Esophagus squamous epithelium (tissue), 4 donors: ENCODE results near the gene UBR2.

ENCODE experiments used
- POLR2A ChIP-seq, 4 donors: fragments of 450-650 bp; IDR thresholded peaks; one replicate each; pipeline ENCODE4 v1.6.1; 2017; ENCODE audit warnings: antibody characterized with exemption in 4 of 4, mild to moderate bottlenecking in 4 of 4, moderate library complexity in 3 of 4
- TF ChIP-seq, protein P1 (sequence below), 6 experiments: fragments of 450-650 bp in 4 of 6; fragments of 200-600 bp in 2 of 6; sonication (generic) in 2 of 6; IDR thresholded peaks; one replicate each; pipeline ENCODE4 v1.5.1; 2016 to 2019; ENCODE audit warnings: antibody characterized with exemption in 6 of 6, mild to moderate bottlenecking in 4 of 6, moderate library complexity in 4 of 6

DNA sequence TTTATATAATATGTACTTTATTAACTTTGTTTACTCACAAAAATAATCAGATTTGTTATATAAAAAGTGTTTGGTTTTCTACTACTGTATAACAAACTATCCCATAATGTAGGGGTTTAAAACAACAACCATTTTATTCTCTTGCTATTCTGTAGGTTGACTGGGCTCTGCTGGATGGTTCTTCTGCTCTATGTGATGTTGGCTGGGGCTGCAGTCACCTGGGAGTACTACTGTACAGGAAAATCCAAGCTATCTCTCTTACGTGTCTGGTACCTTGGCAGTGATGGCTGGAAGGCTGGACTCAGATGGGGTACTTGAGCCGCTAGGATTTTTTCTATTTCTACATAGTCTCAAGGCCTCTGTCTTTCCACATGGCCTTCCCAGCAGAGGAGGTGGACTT is 44.0 kb upstream of the UBR2 start:
- no peak for TF ChIP-seq POLR2A (IDR thresholded peaks at IDR 0.05)
- TF ChIP-seq, protein P1, sequence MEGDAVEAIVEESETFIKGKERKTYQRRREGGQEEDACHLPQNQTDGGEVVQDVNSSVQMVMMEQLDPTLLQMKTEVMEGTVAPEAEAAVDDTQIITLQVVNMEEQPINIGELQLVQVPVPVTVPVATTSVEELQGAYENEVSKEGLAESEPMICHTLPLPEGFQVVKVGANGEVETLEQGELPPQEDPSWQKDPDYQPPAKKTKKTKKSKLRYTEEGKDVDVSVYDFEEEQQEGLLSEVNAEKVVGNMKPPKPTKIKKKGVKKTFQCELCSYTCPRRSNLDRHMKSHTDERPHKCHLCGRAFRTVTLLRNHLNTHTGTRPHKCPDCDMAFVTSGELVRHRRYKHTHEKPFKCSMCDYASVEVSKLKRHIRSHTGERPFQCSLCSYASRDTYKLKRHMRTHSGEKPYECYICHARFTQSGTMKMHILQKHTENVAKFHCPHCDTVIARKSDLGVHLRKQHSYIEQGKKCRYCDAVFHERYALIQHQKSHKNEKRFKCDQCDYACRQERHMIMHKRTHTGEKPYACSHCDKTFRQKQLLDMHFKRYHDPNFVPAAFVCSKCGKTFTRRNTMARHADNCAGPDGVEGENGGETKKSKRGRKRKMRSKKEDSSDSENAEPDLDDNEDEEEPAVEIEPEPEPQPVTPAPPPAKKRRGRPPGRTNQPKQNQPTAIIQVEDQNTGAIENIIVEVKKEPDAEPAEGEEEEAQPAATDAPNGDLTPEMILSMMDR (IDR thresholded peaks at IDR 0.05) = no peak
